HG03066 (cell line): ENCODE measurements around the gene THSD4.

Experiments
- ATAC-seq: cut with Tn5 transposase; IDR thresholded peaks from one replicate; pipeline ENCODE4 v1.9.1; 2021; ENCODE audit warnings: low read depth; ENCODE audit not compliant: unreplicated experiment

The THSD4 gene

GRCh38 chr15:71779073-71779797 lies 664.0 kb downstream of the THSD4 start:
- ATAC-seq = no peak

- ATAC-seq = no peak
Observed at GRCh38 chr15:71780115-71780976, 665.1 kb downstream of the THSD4 start.

- ATAC-seq = no peak
Observed at GRCh38 chr15:71781179-71781964, 666.1 kb downstream of the THSD4 start.

GRCh38 chr15:71781965-71782265 lies 666.6 kb downstream of the THSD4 start:
- no peak for ATAC-seq

GRCh38 chr15:71782422-71783165 lies 667.3 kb downstream of the THSD4 start:
- no peak for ATAC-seq

GRCh38 chr15:71784719-71785118 lies 669.4 kb downstream of the THSD4 start:
- ATAC-seq = no peak

GRCh38 chr15:71785996-71786395 lies 670.7 kb downstream of the THSD4 start:
- no peak for ATAC-seq

- ATAC-seq = no peak
Observed at GRCh38 chr15:71786673-71787072, 671.4 kb downstream of the THSD4 start.

GRCh38 chr15:71788646-71789579 lies 673.6 kb downstream of the THSD4 start:
- ATAC-seq = no peak

- no peak for ATAC-seq
Observed at GRCh38 chr15:71789616-71790015, 674.3 kb downstream of the THSD4 start.

GRCh38 chr15:71790081-71790480 lies 674.8 kb downstream of the THSD4 start:
- ATAC-seq = no peak

- ATAC-seq = no peak
Observed at GRCh38 chr15:71791975-71792374, 676.7 kb downstream of the THSD4 start.

- no peak for ATAC-seq
Observed at GRCh38 chr15:71792521-71792920, 677.2 kb downstream of the THSD4 start.

- no peak for ATAC-seq
Observed at GRCh38 chr15:71798641-71799040, 683.4 kb downstream of the THSD4 start.

- ATAC-seq = no peak
Observed at GRCh38 chr15:71800190-71800589, 684.9 kb downstream of the THSD4 start.

GRCh38 chr15:71800835-71801745 lies 685.8 kb downstream of the THSD4 start:
- no peak for ATAC-seq

GRCh38 chr15:71801935-71802655 lies 686.8 kb downstream of the THSD4 start:
- ATAC-seq = no peak

- ATAC-seq = no peak
Observed at GRCh38 chr15:71802770-71803169, 687.5 kb downstream of the THSD4 start.
